GM21526 (cell line): Measurements from ENCODE around the gene BAHD1.

Source experiments
- ATAC-seq: cut with Tn5 transposase; IDR thresholded peaks from one replicate; pipeline ENCODE4 v1.9.1; 2021; ENCODE audit warnings: moderate library complexity; ENCODE audit not compliant: unreplicated experiment, low FRiP score

Gene BAHD1

GRCh38 chr15:40489274-40490175 lies 48.8 kb downstream of the BAHD1 start:
- no peak for ATAC-seq

- no peak for ATAC-seq
Observed at GRCh38 chr15:40493089-40493840, 52.5 kb downstream of the BAHD1 start.

GRCh38 chr15:40495516-40495915 lies 54.8 kb downstream of the BAHD1 start:
- ATAC-seq = no peak

GRCh38 chr15:40498418-40498817 lies 57.7 kb downstream of the BAHD1 start:
- ATAC-seq = no peak

- no peak for ATAC-seq
Observed at GRCh38 chr15:40498891-40499290, 58.1 kb downstream of the BAHD1 start.

- no peak for ATAC-seq
Observed at GRCh38 chr15:40499931-40500330, 59.2 kb downstream of the BAHD1 start.

- no peak for ATAC-seq
Observed at GRCh38 chr15:40500568-40501330, 60.0 kb downstream of the BAHD1 start.

GRCh38 chr15:40501487-40501886 lies 60.7 kb downstream of the BAHD1 start:
- no peak for ATAC-seq

- ATAC-seq = no peak
Observed at GRCh38 chr15:40506964-40507571, 66.3 kb downstream of the BAHD1 start.

- no peak for ATAC-seq
Observed at GRCh38 chr15:40508216-40508615, 67.5 kb downstream of the BAHD1 start.

GRCh38 chr15:40510201-40510600 lies 69.4 kb downstream of the BAHD1 start:
- no peak for ATAC-seq

GRCh38 chr15:40511093-40511471 lies 70.3 kb downstream of the BAHD1 start:
- ATAC-seq = no peak

- no peak for ATAC-seq
Observed at GRCh38 chr15:40511472-40512133, 70.8 kb downstream of the BAHD1 start.

- ATAC-seq = no peak
Observed at GRCh38 chr15:40512440-40512839, 71.7 kb downstream of the BAHD1 start.

GRCh38 chr15:40513609-40514008 lies 72.9 kb downstream of the BAHD1 start:
- ATAC-seq = no peak

- no peak for ATAC-seq
Observed at GRCh38 chr15:40516322-40516721, 75.6 kb downstream of the BAHD1 start.
